Vagina (tissue), 2 donors: ENCODE results near the gene LTBP3. TPM values are rescaled to one million over a fixed set of nuclear protein-coding genes. Genes with fewer than 3 reads are reported as not detected.

Experiments
- DNase-seq, 2 donors: peaks; one replicate each; pipeline ENCODE4 v3.0.0-alpha.2; 2017; ENCODE audit errors: extremely low spot score in 2 of 2
- H3K27ac ChIP-seq: fragments of 200-600 bp; sonication (generic); one replicate; pipeline ENCODE4 v1.5.1; 2019
- H3K27me3 ChIP-seq: fragments of 200-600 bp; sonication (generic); one replicate; pipeline ENCODE4 v1.5.1; 2019
- H3K36me3 ChIP-seq, 2 donors: fragments of 200-600 bp; sonication (generic); one replicate each; pipeline ENCODE4 v1.5.1; 2017 to 2019
- H3K4me1 ChIP-seq: fragments of 200-600 bp; sonication (generic); one replicate; pipeline ENCODE4 v1.5.1; 2019
- H3K4me3 ChIP-seq, 2 donors: fragments of 200-600 bp; sonication (generic); 1 replicate in 1 of 2; 2 replicates in 1 of 2; pipeline ENCODE4 v1.5.1; 2016 to 2019
- H3K9me3 ChIP-seq: fragments of 200-600 bp; sonication (generic); one replicate; pipeline ENCODE4 v1.5.1; 2019
- CTCF ChIP-seq, 3 experiments: fragments of 450-650 bp in 2 of 3; fragments of 200-600 bp in 1 of 3; sonication (generic) in 1 of 3; IDR thresholded peaks; one replicate each; pipeline ENCODE4 v1.5.1; 2017 to 2019; ENCODE audit warnings: antibody characterized with exemption in 3 of 3, mild to moderate bottlenecking in 2 of 3, moderate library complexity in 2 of 3
- POLR2A ChIP-seq, 2 donors: fragments of 450-650 bp; IDR thresholded peaks; one replicate each; pipeline ENCODE4 v1.6.1; 2017; ENCODE audit warnings: antibody characterized with exemption in 2 of 2, mild to moderate bottlenecking in 2 of 2, moderate library complexity in 2 of 2
- POLR2AphosphoS5 ChIP-seq, 2 donors: sonication (generic); formaldehyde crosslinking; IDR thresholded peaks; one replicate each; pipeline ENCODE4 v1.9.0; 2017; ENCODE audit warnings: antibody characterized with exemption in 2 of 2, mild to moderate bottlenecking in 2 of 2, low read depth in 1 of 2; ENCODE audit not compliant: insufficient read depth in 1 of 2
- intact Hi-C: fragments of 100-400 bp; cut with DNase I; formaldehyde crosslinking; loops from one replicate; pipeline ENCODE4 v1.15.1; 2023
- total RNA-seq: library from RNA; depleted of rRNA; stranded (reverse); fragments of >200 nt; gene quantifications from one replicate; pipeline ENCODE4 v1.2.3, GENCODE V29; 2016

The LTBP3 gene
- total RNA-seq, 1 donor from 2014 or later = 246 TPM

- Histone ChIP-seq H3K27me3 (no peaks in the 10 kb centered on the region), H3K4me1 (peaks cover 46% of the 10 kb centered on the region), H3K9me3 (no peaks in the 10 kb centered on the region), H3K36me3 (no peaks in the 10 kb centered on the region), H3K27ac (no peak overlapping the region), H3K4me3 (no peak overlapping the region)
- TF ChIP-seq POLR2AphosphoS5 (IDR thresholded peaks at IDR 0.05; ENCODE audit: insufficient read depth in 1 of 2, low read depth in 1 of 2) (no peak), POLR2A (IDR thresholded peaks at IDR 0.05) (no peak), CTCF (IDR thresholded peaks at IDR 0.05) (no peak)
- DNase-seq = no peak
- intact Hi-C loops = no loop called here
Observed at GRCh38 chr11:65562020-65562419, 3.9 kb upstream of the LTBP3 start.

DNA sequence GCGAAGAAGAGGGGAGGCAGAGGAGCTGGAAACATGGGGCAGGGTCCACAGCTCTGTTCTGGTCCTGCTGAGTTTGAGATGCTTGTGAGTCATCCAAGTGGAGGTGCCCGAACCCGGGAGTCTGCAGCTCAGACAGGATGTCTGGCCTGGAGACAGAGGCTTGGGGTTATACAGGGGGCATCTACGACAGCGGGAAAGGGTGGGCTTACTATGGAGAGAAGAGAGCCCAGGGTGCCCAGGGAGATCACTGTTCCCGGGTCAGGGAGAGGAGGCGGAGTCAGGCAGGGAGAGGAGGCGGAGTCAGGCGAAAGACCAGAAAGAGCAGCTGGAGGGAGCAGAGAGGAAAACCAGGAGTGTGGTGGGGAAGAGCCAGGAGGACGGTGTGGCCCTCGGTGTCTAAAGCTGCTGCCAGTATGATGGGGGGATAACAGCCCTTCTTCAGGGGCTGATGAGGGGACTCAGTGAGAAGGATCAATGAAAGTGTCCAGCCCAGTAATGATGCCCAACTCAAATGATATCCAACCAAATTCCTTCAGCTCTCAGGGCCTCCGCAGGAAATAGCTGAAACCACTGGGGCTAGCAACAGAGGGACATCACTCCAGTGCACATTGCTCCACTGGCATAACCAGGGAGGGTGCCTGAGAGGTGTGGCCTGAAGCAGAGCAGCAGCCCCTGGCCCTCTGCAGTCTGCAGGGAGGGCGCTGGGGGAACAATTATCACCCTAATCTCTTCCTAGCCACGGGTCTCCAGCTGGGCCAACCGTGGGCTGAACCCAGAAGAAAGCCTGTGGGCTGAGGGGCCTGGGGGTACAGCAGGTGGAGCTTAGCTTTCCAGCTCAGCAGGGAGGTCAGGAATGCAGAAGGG lies 2.6 kb upstream of the LTBP3 start:
- H3K27me3 ChIP-seq = no peaks in the 10 kb centered on the region
- no peaks in the 10 kb centered on the region for H3K9me3 ChIP-seq
- TF ChIP-seq CTCF (IDR thresholded peaks at IDR 0.05) = no peak
- TF ChIP-seq POLR2A (IDR thresholded peaks at IDR 0.05) = no peak
- TF ChIP-seq POLR2AphosphoS5 (IDR thresholded peaks at IDR 0.05; ENCODE audit: insufficient read depth in 1 of 2, low read depth in 1 of 2) = no peak
- no peaks in the 10 kb centered on the region for H3K36me3 ChIP-seq
- H3K27ac ChIP-seq = peak overlapping the region; percentile 98
- DNase-seq = no peak
- intact Hi-C loops = no loop called here
- peaks cover 48% of the 10 kb centered on the region for H3K4me1 ChIP-seq
- H3K4me3 ChIP-seq = no peak overlapping the region

DNA sequence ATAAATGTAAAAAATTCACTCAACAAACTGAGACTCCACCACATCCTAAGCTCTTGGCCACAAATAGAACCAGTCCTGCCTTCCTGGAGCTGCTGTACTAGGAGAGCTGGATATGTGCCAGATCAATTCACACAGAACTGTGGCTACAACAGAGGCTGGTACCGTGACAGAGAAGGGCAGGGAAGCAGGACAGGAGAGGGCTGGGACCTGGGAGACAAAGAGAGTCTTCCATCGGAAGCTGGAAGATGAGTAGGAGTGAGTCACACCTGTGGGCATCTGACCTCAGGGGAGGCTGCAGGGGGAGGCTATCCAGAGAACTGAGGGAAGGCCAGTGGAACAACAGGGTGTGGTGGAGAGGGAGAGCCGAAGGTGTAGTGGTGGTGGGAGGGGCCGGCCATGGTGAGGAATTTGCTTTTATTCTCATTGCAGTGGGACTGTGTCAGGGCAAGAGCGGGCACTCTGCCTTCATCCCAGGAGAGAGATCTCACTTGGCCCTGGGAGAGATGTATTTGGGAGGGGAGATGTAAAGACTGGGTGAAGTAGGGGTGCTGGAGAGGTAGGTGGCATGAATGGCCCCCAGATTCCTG lies 1.9 kb upstream of the LTBP3 start:
- TF ChIP-seq POLR2AphosphoS5 (IDR thresholded peaks at IDR 0.05; ENCODE audit: insufficient read depth in 1 of 2, low read depth in 1 of 2) = no peak
- no peak for TF ChIP-seq POLR2A (IDR thresholded peaks at IDR 0.05)
- no peak for TF ChIP-seq CTCF (IDR thresholded peaks at IDR 0.05)

GRCh38 chr11:65559535-65559934 lies 1.4 kb upstream of the LTBP3 start:
- TF ChIP-seq POLR2A (IDR thresholded peaks at IDR 0.05) (no peak), CTCF (IDR thresholded peaks at IDR 0.05) (no peak), POLR2AphosphoS5 (IDR thresholded peaks at IDR 0.05; ENCODE audit: insufficient read depth in 1 of 2, low read depth in 1 of 2) (no peak)
- H3K4me1 ChIP-seq = peaks cover 60% of the 10 kb centered on the region

More for the DNA sequence above, 1.9 kb upstream of the LTBP3 start:
- peak overlapping the region; percentile 98 for H3K27ac ChIP-seq
- no peak overlapping the region for H3K4me3 ChIP-seq
- no peak for DNase-seq
- H3K36me3 ChIP-seq = no peaks in the 10 kb centered on the region
- intact Hi-C loops = no loop called here
- H3K9me3 ChIP-seq = no peaks in the 10 kb centered on the region
- H3K27me3 ChIP-seq = no peaks in the 10 kb centered on the region
- H3K4me1 ChIP-seq = peaks cover 55% of the 10 kb centered on the region

More at GRCh38 chr11:65559535-65559934, 1.4 kb upstream of the LTBP3 start:
- Histone ChIP-seq H3K9me3 (no peaks in the 10 kb centered on the region), H3K4me3 (no peak overlapping the region), H3K27ac (peak overlapping the region; percentile 98), H3K36me3 (no peaks in the 10 kb centered on the region), H3K27me3 (no peaks in the 10 kb centered on the region)
- DNase-seq = no peak
- intact Hi-C loops = no loop called here
